Activated CD4-positive, alpha-beta T cell treated with anti-CD3 and anti-CD28 coated beads for 24 hours (primary cell): ENCODE measurements around the gene SLC44A5.
"Not testable (repeated sequence)": the region's sequence is repeated elsewhere in the genome, so short reads cannot be mapped to it uniquely, and the experiment has no call there.

Experiments
- DNase-seq, 2 donors: peaks; one replicate each; pipeline ENCODE4 v3.0.0-alpha.2; 2020; ENCODE audit warnings: low read depth in 2 of 2

Gene SLC44A5

DNA sequence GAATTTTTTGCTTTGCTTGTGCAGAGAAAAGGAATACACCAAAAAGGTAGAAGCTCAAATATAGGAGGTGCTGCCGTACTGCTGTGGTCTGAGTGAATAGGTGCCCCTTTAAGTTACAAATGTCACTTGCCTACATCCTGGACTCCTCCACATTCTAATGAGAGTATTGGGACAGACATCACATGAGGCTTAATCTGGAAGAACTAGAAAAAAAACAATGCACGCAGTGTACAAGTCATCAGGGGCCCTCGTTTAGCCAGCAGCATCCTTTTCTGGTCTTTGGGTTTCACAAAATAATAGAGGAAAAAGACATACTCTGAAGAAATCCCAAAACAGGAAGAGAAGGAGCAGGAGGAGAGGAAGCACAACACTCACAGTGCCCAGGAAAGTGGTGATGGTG lies 89.3 kb downstream of the SLC44A5 start:
- DNase-seq: no peak

DNA sequence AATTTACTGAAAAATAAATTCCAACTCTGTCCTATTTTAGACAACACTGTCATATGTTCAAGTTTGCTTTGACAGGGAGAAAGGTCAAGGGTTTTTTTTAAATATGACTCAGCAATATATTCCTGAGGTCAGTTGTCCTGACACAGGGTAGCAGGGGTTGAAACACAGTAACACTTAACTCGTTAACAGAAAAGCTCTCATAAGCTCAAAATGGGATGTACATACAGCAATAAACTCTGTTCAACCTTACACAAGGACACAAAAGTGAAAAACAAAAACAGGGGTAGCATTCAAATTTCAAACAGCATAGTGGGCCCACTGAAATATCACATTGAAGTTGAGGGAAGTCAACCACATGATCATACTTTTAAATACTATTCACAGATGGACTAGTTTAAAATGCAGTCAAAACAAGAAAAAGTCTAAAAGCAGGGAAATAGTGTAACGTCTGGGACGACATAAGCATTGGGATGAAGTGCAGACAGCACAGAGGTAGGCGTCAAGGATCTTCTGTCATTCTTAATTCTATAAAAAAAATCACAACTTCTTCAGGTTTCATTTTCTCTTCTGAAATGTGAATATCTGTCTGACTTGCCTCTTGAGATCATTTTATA lies 89.9 kb downstream of the SLC44A5 start:
- no peak for DNase-seq

GRCh38 chr1:75519651-75520427 lies 91.1 kb downstream of the SLC44A5 start:
- DNase-seq: no peak

DNA sequence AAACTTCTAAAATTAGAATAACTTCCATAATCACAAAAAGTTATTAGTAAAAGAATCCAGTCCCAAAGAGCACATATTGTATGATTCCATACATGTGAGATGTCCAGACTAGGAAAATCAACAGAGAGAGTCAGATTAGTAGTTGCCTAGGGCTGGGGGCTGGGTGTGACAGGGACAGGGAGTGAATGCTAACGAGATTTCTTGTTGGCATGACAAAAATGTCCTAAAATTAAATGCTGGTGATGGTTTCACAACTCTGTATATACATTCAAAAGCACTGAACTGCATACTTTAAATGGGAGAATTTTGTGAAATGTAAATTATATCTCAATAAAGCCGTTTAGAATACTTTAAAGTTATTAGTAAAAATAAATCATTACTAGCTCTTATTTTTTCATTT lies 92.2 kb downstream of the SLC44A5 start:
- DNase-seq: no peak

GRCh38 chr1:75514270-75514669 lies 96.6 kb downstream of the SLC44A5 start:
- DNase-seq: no peak

- DNase-seq: no peak
Measured at GRCh38 chr1:75506976-75507375, 103.9 kb downstream of the SLC44A5 start.

DNA sequence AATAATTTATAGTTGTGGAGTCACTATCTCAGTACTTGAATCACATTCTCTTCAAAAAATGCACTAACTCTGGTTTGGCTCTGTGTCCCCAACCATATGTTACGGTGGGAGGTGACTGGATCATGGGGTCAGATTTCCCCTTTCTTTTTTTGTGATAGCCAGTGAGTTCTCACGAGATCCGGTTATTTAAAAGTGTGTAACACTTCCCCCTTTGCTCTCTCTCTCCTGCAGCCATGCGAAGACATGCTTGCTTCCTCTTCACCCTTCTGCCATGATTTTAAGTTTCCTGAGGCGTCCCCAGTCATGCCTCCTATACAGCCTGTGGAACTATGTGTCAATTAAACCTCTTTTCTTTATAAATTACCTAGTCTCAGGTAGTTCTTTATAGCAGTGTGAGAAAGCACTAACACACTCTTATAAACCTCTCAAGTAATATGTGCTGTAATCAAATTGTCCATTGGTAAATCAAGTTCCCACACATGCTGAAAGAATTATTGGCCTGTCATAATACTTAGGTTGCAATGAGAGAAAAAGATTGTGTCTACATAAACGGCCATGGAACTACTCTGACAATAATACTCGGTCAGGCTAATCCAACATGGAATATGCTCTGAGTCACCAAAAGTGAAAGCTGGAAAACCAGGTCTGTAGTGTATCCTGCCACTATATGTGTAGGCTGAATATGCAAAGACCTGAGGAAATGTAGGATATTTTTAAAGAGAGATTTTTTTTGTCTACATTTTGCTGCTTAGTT lies 107.5 kb downstream of the SLC44A5 start:
- DNase-seq: no peak

GRCh38 chr1:75502776-75503175 lies 108.1 kb downstream of the SLC44A5 start:
- DNase-seq: no peak

DNA sequence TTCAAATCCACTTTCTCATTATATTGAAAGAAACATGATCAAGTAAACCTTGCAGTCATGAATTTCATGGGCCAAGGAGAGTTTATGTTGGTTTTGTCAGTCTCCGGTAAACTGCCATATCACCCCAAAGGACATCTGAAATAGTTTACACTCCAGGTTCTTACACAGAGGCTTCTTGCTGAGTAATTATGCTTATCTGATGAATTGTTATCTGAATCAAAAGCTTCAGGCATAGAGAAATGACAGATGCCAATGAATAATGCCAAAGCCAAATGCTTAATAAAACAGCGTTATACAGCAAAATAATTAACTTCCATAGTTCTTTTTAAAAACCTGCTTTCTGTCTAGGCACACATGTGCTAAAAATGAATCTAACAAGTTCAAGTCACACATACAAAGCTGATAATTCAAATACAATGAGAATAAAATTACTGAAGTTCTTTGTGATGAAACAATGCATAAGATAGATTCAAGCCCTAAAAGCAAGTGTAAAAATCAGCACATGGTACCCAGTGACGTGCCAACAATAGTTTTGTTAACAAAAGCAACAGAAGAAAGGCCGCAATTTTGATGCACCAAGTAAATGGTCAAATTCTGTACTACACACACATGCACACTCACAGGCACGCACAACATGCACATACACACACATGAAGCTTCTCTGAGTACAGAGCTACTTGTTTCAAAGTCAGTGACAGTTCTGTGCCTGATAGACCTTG lies 109.2 kb downstream of the SLC44A5 start:
- DNase-seq: no peak

DNA sequence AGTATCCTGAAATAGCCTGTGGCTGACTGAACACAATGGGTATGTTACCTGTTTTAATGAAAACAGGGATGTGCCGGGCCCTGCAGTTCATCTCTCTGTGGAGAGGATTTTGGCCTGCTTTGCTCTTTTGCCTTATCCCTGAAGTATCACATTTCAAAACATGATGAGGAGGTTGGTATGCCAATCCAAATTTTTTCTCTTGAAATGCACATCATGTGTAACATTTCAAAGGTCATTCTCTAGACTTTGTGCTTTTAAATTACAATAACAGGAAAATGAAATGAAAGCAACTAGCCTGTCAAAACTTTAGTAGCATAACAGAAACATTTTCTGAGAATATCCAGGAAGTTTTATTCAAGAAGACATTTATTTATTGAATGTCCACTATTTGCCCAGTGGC lies 118.9 kb downstream of the SLC44A5 start:
- no peak for DNase-seq

GRCh38 chr1:75487399-75487798 lies 123.5 kb downstream of the SLC44A5 start:
- no peak for DNase-seq

DNA sequence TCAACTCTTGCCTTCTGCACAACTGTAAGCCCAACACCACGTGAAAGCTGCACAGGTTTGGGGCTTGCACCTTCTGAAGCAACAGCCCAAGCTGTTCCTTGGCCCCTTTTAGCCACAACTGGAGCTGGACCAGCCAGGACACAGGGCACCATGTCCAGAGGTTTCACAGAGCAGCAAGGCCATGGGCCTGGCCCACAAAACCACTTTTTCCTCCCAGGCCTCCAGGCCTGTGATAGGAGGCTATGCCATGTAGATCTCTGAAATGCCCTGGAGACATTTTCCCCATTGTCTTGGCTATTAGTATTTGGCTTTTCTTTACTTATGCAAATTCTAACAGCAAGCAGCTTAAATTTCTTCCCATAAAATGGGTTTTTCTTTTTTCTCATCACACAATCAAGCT lies 126.1 kb downstream of the SLC44A5 start:
- DNase-seq: no peak

- DNase-seq: no peak
Measured at GRCh38 chr1:75482951-75483350, 128.0 kb downstream of the SLC44A5 start.

DNA sequence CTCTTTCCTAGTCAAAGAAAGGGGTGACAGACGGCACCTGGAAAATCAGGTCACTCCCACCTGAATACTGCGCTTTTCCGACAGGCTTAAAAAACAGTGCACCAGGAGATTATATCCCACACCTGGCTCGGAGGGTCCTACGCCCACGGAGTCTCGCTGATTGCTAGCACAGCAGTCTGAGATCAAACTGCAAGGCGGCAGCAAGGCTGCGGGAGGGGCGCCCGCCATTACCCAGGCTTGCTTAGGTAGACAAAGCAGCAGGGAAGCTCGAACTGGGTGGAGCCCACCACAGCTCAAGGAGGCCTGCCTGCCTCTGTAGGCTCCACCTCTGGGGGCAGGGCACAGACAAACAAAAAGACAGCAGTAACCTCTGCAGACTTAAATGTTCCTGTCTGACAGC lies 134.4 kb downstream of the SLC44A5 start:
- not testable (repeated sequence) for DNase-seq

- no peak for DNase-seq
Measured at GRCh38 chr1:75475696-75476095, 135.2 kb downstream of the SLC44A5 start.

GRCh38 chr1:75472971-75473603 lies 137.8 kb downstream of the SLC44A5 start:
- DNase-seq: no peak

- DNase-seq: no peak
Measured at GRCh38 chr1:75472089-75472970, 138.6 kb downstream of the SLC44A5 start.

DNA sequence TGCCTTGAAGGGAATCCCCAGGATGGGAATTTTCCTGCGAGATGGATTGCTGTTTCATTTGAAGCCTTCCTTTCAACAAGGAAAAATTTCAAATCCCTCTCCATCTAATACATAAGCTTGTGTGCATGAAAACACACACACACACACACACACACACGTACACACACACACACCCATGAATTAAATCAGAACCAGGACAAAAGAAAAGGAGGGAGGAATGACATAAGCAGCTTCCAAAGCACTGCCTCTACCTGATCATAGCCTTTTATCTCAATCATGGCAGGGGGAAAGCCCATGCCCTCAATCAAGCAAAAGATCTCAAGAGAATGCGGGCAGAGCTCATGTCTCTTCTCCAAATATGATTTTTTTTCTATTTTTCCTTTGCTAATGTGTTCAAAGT lies 139.7 kb downstream of the SLC44A5 start:
- DNase-seq: no peak

DNA sequence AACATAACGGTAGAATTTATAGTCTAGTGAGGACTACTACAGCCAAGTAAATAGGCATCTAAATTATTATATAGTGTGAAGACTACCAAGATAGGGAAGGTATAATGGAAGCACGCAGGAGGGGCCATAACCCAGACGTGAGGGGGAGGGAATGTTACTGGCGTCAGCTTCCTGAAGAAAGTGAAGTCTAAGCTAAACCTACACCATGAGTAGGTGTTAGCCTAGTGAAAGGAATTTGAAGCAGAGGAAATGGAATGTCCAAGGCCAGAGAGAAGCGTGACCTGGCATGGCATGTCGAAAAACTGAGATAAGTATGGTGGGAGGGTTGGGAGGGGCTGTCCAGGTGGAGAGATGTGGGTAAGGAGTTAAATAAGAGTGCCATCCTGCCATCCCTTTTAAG lies 140.5 kb downstream of the SLC44A5 start:
- no peak for DNase-seq

DNA sequence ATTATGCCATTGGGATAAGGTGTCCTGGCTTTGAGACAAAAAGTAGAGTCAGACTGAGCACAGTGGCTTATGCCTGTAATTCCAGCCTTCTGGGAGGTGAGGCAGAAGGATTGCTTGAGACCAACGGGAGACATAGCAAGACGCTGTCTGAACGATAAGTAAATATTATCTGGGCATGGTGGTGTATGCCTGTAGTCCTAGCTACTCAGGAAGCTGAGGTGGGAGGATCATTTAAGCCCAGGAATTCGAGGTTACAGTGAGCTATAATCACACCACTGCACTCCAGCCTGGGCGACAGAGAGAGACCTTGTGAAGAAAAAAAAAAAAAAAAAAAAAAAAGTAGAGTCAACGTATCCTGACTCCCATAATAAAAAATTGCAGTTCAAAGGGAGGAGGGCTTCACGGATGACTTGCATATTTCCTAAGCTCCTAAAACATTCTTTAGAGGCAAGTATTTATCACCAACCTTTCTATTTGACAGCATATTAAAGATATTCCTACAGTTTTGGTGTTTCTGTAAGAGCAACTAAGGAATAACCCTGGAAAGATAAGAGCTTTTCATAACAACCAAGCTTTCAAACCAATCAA lies 141.2 kb downstream of the SLC44A5 start:
- DNase-seq: no peak
